Vagina (tissue), 2 donors: ENCODE measurements around the gene ADGRL2. TPM values are rescaled to one million over a fixed set of nuclear protein-coding genes. Genes with fewer than 3 reads are reported as not detected.

ENCODE experiments used
- DNase-seq, 2 donors: peaks; one replicate each; pipeline ENCODE4 v3.0.0-alpha.2; 2017; ENCODE audit errors: extremely low spot score in 2 of 2
- H3K27ac ChIP-seq: fragments of 200-600 bp; sonication (generic); one replicate; pipeline ENCODE4 v1.5.1; 2019
- H3K27me3 ChIP-seq: fragments of 200-600 bp; sonication (generic); one replicate; pipeline ENCODE4 v1.5.1; 2019
- H3K36me3 ChIP-seq, 2 donors: fragments of 200-600 bp; sonication (generic); one replicate each; pipeline ENCODE4 v1.5.1; 2017 to 2019
- H3K4me1 ChIP-seq: fragments of 200-600 bp; sonication (generic); one replicate; pipeline ENCODE4 v1.5.1; 2019
- H3K4me3 ChIP-seq, 2 donors: fragments of 200-600 bp; sonication (generic); 1 replicate in 1 of 2; 2 replicates in 1 of 2; pipeline ENCODE4 v1.5.1; 2016 to 2019
- H3K9me3 ChIP-seq: fragments of 200-600 bp; sonication (generic); one replicate; pipeline ENCODE4 v1.5.1; 2019
- POLR2A ChIP-seq, 2 donors: fragments of 450-650 bp; IDR thresholded peaks; one replicate each; pipeline ENCODE4 v1.6.1; 2017; ENCODE audit warnings: antibody characterized with exemption in 2 of 2, mild to moderate bottlenecking in 2 of 2, moderate library complexity in 2 of 2
- POLR2AphosphoS5 ChIP-seq, 2 donors: sonication (generic); formaldehyde crosslinking; IDR thresholded peaks; one replicate each; pipeline ENCODE4 v1.9.0; 2017; ENCODE audit warnings: antibody characterized with exemption in 2 of 2, mild to moderate bottlenecking in 2 of 2, low read depth in 1 of 2; ENCODE audit not compliant: insufficient read depth in 1 of 2
- intact Hi-C: fragments of 100-400 bp; cut with DNase I; formaldehyde crosslinking; loops from one replicate; pipeline ENCODE4 v1.15.1; 2023
- total RNA-seq: library from RNA; depleted of rRNA; stranded (reverse); fragments of >200 nt; gene quantifications from one replicate; pipeline ENCODE4 v1.2.3, GENCODE V29; 2016
- TF ChIP-seq, protein P1 (sequence below), 3 experiments: fragments of 450-650 bp in 2 of 3; fragments of 200-600 bp in 1 of 3; sonication (generic) in 1 of 3; IDR thresholded peaks; one replicate each; pipeline ENCODE4 v1.5.1; 2017 to 2019; ENCODE audit warnings: antibody characterized with exemption in 3 of 3, mild to moderate bottlenecking in 2 of 3, moderate library complexity in 2 of 3

Gene ADGRL2
- total RNA-seq, 1 donor from 2014 or later, result 68.0 TPM

DNA sequence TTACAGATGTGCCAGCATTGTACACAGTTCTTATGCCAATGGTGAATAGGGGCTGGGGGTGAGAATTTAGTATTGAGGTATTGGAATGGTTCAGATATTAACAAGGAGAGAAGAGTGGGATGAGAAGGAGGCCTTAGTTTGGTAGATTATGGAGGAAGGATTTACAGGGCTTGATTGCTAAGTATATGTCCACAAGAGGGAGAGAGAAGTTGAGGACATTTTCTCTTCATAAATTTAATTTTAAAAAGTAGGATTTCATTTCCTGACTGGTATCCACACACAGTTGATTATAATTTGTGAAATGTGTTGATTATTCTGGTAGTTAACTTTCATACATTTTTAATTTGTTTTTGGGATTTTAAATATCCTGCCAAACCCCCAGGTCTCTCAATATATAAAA is 213.0 kb downstream of the ADGRL2 start:
- Histone ChIP-seq H3K4me1 (no peaks in the 10 kb centered on the region), H3K27ac (no peak overlapping the region), H3K4me3 (no peak overlapping the region), H3K36me3 (no peaks in the 10 kb centered on the region), H3K9me3 (no peaks in the 10 kb centered on the region), H3K27me3 (no peaks in the 10 kb centered on the region)
- no peak for DNase-seq
- TF ChIP-seq, protein P1, sequence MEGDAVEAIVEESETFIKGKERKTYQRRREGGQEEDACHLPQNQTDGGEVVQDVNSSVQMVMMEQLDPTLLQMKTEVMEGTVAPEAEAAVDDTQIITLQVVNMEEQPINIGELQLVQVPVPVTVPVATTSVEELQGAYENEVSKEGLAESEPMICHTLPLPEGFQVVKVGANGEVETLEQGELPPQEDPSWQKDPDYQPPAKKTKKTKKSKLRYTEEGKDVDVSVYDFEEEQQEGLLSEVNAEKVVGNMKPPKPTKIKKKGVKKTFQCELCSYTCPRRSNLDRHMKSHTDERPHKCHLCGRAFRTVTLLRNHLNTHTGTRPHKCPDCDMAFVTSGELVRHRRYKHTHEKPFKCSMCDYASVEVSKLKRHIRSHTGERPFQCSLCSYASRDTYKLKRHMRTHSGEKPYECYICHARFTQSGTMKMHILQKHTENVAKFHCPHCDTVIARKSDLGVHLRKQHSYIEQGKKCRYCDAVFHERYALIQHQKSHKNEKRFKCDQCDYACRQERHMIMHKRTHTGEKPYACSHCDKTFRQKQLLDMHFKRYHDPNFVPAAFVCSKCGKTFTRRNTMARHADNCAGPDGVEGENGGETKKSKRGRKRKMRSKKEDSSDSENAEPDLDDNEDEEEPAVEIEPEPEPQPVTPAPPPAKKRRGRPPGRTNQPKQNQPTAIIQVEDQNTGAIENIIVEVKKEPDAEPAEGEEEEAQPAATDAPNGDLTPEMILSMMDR (IDR thresholded peaks at IDR 0.05), result no peak
- TF ChIP-seq POLR2AphosphoS5 (IDR thresholded peaks at IDR 0.05; ENCODE audit: insufficient read depth in 1 of 2, low read depth in 1 of 2) (no peak), POLR2A (IDR thresholded peaks at IDR 0.05) (no peak)
- intact Hi-C loops, result no loop called here

DNA sequence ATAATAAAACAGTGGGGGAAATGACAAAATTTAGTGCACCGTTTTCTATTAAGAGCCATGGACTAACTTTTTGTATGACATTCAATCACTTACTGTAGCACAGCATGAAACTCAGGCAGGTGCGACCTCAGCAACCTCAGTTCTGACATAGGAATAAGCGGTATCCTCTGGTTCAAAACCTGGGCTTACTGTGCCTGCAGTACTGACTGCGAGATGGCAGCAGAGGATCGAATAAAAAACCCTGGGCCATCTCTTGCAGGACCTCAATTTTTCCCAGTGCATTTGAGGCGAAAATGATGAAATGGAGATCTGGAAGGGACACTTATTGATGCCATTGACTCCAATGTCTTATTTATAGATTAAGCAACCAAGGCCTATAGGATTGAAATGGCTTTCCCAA is 214.7 kb downstream of the ADGRL2 start:
- Histone ChIP-seq H3K4me3 (no peak overlapping the region), H3K27ac (no peak overlapping the region), H3K27me3 (no peaks in the 10 kb centered on the region), H3K4me1 (no peaks in the 10 kb centered on the region), H3K9me3 (no peaks in the 10 kb centered on the region), H3K36me3 (no peaks in the 10 kb centered on the region)
- intact Hi-C loops, result no loop called here
- no peak for TF ChIP-seq POLR2A (IDR thresholded peaks at IDR 0.05)
- no peak for TF ChIP-seq POLR2AphosphoS5 (IDR thresholded peaks at IDR 0.05; ENCODE audit: insufficient read depth in 1 of 2, low read depth in 1 of 2)
- TF ChIP-seq, protein P1 (IDR thresholded peaks at IDR 0.05), result no peak
- DNase-seq, result no peak

DNA sequence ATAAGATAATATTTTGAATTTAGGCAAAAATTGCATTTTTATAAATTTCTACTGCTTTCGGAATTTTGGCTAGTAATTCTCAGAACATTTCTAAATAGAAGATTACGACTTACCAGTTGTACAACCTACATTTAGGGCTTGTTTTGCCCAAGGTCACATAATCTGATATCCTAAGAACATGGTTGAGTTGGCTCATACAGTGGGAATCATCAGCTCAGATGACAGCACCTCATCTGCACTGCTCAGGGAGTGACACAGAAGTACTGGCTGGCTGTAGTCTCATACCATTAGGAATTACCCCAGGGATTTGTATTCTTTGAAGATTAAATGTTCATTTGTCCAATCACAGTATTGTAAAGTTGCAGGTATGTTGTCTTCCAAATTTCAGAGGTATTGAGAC is 217.6 kb downstream of the ADGRL2 start:
- Histone ChIP-seq H3K4me1 (no peaks in the 10 kb centered on the region), H3K27ac (no peak overlapping the region), H3K27me3 (no peaks in the 10 kb centered on the region), H3K9me3 (no peaks in the 10 kb centered on the region), H3K4me3 (no peak overlapping the region), H3K36me3 (no peaks in the 10 kb centered on the region)
- DNase-seq, result no peak
- TF ChIP-seq, protein P1 (IDR thresholded peaks at IDR 0.05), result no peak
- TF ChIP-seq POLR2A (IDR thresholded peaks at IDR 0.05) (no peak), POLR2AphosphoS5 (IDR thresholded peaks at IDR 0.05; ENCODE audit: insufficient read depth in 1 of 2, low read depth in 1 of 2) (no peak)
- intact Hi-C loops, result no loop called here

DNA sequence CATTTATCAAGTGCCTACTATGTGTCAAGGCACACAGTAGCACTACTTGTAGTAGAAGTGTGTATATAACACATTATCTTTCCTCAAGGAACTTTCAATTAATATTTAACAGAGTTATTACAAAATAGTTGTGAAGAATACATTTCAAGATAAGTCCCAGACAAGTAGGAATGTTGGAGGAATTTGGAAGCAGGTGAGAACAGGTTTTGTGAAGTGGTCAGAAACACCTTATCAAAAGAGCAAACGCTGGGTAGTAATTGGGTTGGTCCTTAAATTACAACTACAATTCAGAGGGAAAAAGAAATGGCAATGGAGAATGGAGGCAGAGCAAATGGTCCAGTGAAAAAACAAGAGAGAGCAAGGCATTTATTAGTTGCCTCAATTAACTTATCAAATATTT is 218.8 kb downstream of the ADGRL2 start:
- DNase-seq, result no peak
- TF ChIP-seq POLR2A (IDR thresholded peaks at IDR 0.05), result no peak
- H3K27ac ChIP-seq, result no peak overlapping the region
- no peaks in the 10 kb centered on the region for H3K27me3 ChIP-seq
- no peaks in the 10 kb centered on the region for H3K9me3 ChIP-seq
- H3K4me3 ChIP-seq, result no peak overlapping the region
- intact Hi-C loops, result no loop called here
- no peaks in the 10 kb centered on the region for H3K4me1 ChIP-seq
- H3K36me3 ChIP-seq, result no peaks in the 10 kb centered on the region

DNA sequence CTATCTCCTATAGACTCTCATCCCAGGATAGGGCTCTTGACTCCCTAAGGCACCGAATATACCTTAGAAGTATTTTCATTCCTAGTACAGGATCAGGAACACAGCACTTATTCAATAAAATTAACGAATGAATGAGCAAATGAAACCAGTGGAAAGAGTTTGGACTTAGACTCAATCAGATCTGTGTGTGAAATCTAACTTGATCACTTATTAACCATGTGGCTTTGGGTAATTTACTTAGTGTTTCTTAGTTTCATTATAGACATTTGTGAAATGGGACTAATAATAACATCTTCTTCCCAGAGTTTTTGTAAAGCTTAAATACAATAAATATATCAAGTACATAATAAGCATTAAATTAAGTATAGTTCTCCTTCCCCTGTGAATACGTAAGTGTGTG is 230.1 kb downstream of the ADGRL2 start:
- Histone ChIP-seq H3K4me3 (no peak overlapping the region), H3K36me3 (no peaks in the 10 kb centered on the region), H3K9me3 (no peaks in the 10 kb centered on the region), H3K27me3 (no peaks in the 10 kb centered on the region), H3K4me1 (no peaks in the 10 kb centered on the region), H3K27ac (no peak overlapping the region)
- no peak for DNase-seq
- TF ChIP-seq POLR2A (IDR thresholded peaks at IDR 0.05) (no peak), POLR2AphosphoS5 (IDR thresholded peaks at IDR 0.05; ENCODE audit: insufficient read depth in 1 of 2, low read depth in 1 of 2) (no peak)
- TF ChIP-seq, protein P1 (IDR thresholded peaks at IDR 0.05), result no peak
- intact Hi-C loops, result no loop called here

DNA sequence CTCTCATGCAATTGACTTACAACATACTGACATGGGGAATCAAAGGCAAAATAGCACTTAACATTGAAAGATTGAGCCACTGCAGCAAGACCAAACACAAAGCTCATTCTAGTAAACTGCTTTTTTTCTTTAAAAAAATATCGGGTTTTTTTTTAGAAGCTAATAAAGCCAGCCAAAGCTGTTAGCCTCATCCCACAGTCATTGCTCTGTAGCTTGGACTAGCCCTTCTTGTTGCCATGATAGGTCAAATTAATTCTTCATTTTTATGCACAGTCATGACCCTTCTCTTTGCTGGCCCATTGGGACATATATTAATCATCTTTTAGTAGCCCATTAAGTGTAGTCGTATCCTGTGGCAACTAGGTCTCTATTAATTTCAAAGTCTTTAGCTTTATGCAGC is 231.3 kb downstream of the ADGRL2 start:
- Histone ChIP-seq H3K27ac (no peak overlapping the region), H3K4me1 (no peaks in the 10 kb centered on the region), H3K4me3 (no peak overlapping the region), H3K9me3 (no peaks in the 10 kb centered on the region), H3K36me3 (no peaks in the 10 kb centered on the region), H3K27me3 (no peaks in the 10 kb centered on the region)
- no peak for DNase-seq
- intact Hi-C loops, result no loop called here
- TF ChIP-seq POLR2AphosphoS5 (IDR thresholded peaks at IDR 0.05; ENCODE audit: insufficient read depth in 1 of 2, low read depth in 1 of 2), result no peak
- no peak for TF ChIP-seq POLR2A (IDR thresholded peaks at IDR 0.05)
- TF ChIP-seq, protein P1 (IDR thresholded peaks at IDR 0.05), result no peak
